Subcutaneous preadipocyte (primary cell): ENCODE measurements around the gene ARPC4. TPM values are rescaled to one million over a fixed set of nuclear protein-coding genes. Genes with fewer than 3 reads are reported as not detected.

Experiments
- total RNA-seq: library from RNA; depleted of rRNA; stranded (reverse); fragments of >200 nt; gene quantifications from 2 replicates; pipeline ENCODE4 v1.2.3, GENCODE V29; 2012

ARPC4 gene
- total RNA-seq, result 242 and 245 TPM in 2 replicates

GRCh38 chr3:9792405-9793160 is at the start of gene ARPC4, which contains the start of gene TADA3:
TSS of gene ARPC4 (plus strand) at chr3:9793082. CDS start at chr3:9793122, 40 bp downstream.
TSS of gene TADA3 (minus strand) at chr3:9792473. CDS start at chr3:9791466, 1,007 bp downstream.

DNA sequence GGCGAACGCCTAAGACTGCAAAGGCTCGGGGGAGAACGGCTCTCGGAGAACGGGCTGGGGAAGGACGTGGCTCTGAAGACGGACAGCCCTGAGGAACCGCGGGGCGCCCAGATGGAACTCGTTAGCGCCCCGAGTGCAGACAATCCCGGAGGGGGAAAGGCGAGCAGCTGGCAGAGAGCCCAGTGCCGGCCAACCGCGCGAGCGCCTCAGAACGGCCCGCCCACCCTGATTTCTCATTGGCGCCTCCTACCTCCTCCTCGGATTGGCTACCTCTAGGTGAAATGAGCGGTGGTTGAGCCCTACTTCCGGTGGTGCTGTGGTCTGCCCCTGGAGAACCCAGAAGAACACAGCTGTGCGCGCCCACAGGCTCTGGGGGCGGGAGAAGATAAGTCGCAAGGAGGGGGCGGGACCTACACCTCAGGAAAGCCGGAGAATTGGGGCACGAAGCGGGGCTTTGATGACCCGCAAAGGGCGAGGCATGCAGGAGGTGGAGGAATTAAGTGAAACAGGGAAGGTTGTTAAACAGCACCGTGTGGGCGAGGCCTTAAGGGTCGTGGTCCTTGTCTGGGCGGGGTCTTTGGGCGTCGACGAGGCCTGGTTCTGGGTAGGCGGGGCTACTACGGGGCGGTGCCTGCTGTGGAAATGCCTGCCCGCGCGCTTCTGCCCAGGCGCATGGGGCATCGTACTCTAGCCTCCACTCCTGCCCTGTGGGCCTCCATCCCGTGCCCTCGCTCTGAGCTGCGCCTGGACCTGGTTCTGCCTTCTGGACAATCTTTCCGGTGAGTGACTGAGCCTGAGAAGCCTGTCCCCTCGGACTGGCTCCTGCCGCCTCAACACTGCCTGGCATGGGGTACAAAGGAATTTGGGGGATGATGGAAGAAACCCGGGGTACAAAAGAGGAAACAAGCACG is 43.0 kb upstream of the ARPC4 start, which contains the start of gene OGG1:
Gene OGG1 (plus strand): TSS at position 308 of the 911 bp plus-strand sequence. CDS start 335 bp downstream, at position 643.

DNA sequence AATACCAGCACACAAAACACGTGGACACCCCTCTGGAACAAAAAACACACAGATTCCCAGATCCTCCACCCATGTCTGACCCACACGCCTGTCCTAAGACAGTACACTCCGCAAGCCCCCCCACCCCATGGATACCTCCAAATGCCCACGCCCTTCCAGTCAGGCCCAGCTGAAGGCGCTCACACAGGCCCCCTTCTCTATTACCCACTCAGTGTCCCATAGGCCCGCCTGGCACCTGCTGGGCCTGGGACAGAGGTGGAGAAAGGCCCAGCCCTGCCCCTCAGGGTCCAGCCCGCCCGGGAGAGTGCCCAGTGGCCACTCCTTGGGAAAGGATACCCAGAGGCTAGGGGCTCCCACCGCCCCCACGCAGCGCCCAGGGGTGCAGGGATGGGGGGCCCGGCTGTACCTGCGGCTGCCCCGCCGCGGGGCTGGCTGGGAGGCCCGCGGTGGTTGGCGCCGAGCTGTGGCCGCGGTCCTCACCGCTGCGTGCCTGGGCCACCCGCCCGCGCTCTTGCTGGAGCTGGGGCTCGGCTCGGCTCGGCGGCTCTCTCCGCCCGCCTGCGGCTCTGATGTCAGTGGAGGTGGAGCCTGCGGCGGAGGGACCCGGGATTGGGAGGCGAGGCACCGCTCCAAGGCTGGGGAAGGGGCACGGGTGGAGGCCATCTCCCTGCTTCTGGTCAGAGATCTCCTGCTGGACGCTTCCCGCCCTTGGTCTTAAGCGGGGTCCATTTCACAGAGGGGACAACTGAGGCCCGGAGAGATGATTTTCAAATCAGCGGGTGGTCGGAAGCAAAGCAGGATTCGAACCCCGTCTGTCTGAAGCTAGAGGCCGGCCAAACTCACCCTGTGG is 23.2 kb upstream of the ARPC4 start, which contains the start of gene CAMK1:
Gene CAMK1 (minus strand): TSS at position 522 of the 850 bp plus-strand sequence. CDS start 2,198 bp downstream, outside the sequence.

DNA sequence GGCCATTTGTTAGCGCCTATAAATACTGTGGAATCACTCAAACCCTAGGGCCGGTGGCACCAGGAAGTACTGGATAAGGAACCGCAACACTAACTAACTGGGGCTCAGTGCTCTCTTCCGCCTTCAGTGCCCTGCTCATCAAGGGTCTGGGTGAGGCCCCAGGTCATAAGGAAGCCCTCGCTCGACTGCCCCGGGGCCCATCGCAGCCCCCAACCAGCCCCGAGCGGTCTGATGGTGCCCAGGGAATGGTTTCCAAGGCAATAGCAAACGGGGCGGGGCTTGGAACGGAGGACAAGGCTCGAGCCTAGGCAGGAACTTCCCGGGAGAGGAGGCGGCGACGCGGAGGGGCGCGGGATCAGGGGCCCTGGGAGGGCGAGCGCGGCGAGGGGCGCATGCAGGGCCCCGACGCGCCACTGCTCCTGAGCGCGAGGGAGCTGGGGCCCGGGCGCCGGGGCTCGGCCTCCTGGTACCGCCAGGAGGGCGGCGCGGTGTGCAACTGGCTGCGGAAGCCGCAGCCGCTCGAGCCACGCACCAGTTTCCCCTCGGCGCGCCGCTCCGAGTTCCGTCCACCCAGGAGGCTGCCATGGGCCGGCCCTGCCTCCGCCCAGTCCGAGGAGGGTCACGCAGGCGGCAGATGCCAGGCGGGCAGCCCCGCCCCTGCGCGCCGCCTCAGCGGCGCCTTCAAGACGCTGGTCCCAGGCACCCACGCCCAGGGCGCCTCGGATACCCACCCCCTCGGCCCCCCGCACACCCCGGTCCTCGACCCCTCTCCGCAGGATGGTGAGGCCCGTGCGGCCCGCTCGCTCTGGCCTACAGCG is 16.9 kb downstream of the ARPC4 start, which contains the start of gene TTLL3:
Gene TTLL3 (plus strand): TSS at position 648 of the 818 bp plus-strand sequence. CDS start 400 bp downstream, outside the sequence.

GRCh38 chr3:9843715-9844438 is 51.0 kb downstream of the ARPC4 start, which contains the start of gene RPUSD3:
TSS of gene RPUSD3 (minus strand) at chr3:9844008. CDS start at chr3:9843990, 18 bp downstream.

Other genes with a start within 250 kb of the ARPC4 start
- gene LHFPL4, start 239.3 kb upstream of the ARPC4 start, total RNA-seq, result under 0.01 TPM in 2 replicates
- gene MTMR14, start 143.6 kb upstream of the ARPC4 start, total RNA-seq, result 36.4 and 42.8 TPM in 2 replicates
- not detected in 2 replicates for gene CPNE9, start 89.2 kb upstream of the ARPC4 start, total RNA-seq
- gene BRPF1, start 61.3 kb upstream of the ARPC4 start, total RNA-seq, result 14.0 and 20.1 TPM in 2 replicates
- 29.0 and 31.3 TPM in 2 replicates for gene OGG1, start 43.1 kb upstream of the ARPC4 start, total RNA-seq
- gene CAMK1, start 23.1 kb upstream of the ARPC4 start, total RNA-seq, result 28.0 and 29.8 TPM in 2 replicates
- 53.6 and 54.9 TPM in 2 replicates for gene TADA3, start 609 bp upstream of the ARPC4 start, total RNA-seq
- 12.9 and 25.0 TPM in 2 replicates for gene TTLL3, start 17.2 kb downstream of the ARPC4 start, total RNA-seq
- gene RPUSD3, start 50.9 kb downstream of the ARPC4 start, total RNA-seq, result 37.1 and 44.2 TPM in 2 replicates
- gene CIDEC, start 87.2 kb downstream of the ARPC4 start, total RNA-seq, result 4.9 and 10.3 TPM in 2 replicates
- 32.8 and 40.1 TPM in 2 replicates for gene JAGN1, start 97.5 kb downstream of the ARPC4 start, total RNA-seq
- gene IL17RE, start 109.8 kb downstream of the ARPC4 start, total RNA-seq, result 10.3 and 13.9 TPM in 2 replicates
- 84.5 and 128 TPM in 2 replicates for gene IL17RC, start 124.0 kb downstream of the ARPC4 start, total RNA-seq
- 8.6 and 18.4 TPM in 2 replicates for gene CRELD1, start 140.8 kb downstream of the ARPC4 start, total RNA-seq
- 2.6 and 3.1 TPM in 2 replicates for gene PRRT3, start 159.3 kb downstream of the ARPC4 start, total RNA-seq
- gene EMC3, start 193.8 kb downstream of the ARPC4 start, total RNA-seq, result 36.0 and 57.0 TPM in 2 replicates
- gene FANCD2, start 233.4 kb downstream of the ARPC4 start, total RNA-seq, result 18.4 and 31.7 TPM in 2 replicates